Measurements from ENCODE around the gene RAPH1.
"Not testable (repeated sequence)": the region's sequence is repeated elsewhere in the genome, so short reads cannot be mapped to it uniquely, and the experiment has no call there.

RAPH1 gene

DNA sequence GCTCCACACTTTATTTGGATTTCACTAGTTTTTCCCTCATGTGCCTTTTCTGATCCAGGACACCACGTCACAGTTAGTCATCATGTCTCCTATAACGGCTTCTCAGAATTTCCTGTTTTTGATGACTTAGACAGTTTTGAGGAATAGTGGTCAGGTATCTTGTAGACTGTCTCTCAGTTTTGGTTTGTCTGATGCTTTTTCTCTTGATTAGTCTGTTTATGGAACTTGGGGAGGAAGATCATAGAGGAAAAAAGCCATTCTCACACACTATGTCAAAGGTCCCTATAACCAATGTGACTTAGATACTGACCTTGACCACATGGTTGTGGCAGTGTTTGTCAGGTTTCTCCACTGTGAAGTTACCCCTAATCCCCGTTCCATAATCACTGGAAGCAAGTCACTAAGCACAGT is 89.0 kb downstream of the RAPH1 start:
- no peak overlapping the region for H3K4me3 ChIP-seq (ENCODE audit: low read length)
- no peaks in the 10 kb centered on the region for H3K27me3 ChIP-seq (ENCODE audit: insufficient read depth, low read length)
- H3K9ac ChIP-seq (ENCODE audit: low read depth, low read length): no peak overlapping the region
- H3K4me1 ChIP-seq (ENCODE audit: insufficient read depth, low read length): no peaks in the 10 kb centered on the region
- no peaks in the 10 kb centered on the region for H3K9me3 ChIP-seq (ENCODE audit: insufficient read depth, low read depth, low read length)
- no peak overlapping the region for H3K27ac ChIP-seq (ENCODE audit: low read length)
- peaks cover 64% of the 10 kb centered on the region for H3K36me3 ChIP-seq (ENCODE audit: insufficient read depth, low read depth, low read length)

DNA sequence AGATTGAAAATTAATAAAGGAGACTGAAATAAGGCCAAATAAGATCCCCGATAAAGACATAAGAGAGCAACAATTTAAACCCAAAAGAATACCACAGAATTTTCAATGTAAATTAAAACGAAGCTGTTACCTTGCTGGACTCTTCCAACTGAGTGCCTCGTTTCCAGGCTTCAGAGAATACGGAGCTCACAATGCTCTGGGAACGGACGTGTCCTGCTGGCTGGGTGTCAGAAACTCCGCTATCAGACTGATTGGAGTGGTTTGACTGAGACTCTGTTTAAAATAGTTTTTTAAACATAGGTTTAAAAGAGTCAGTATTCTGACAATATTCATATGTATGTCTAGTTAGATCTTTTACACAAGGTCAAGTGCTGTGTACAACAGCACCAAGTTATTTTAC is 90.4 kb downstream of the RAPH1 start:
- Histone ChIP-seq H3K9me3 (ENCODE audit: insufficient read depth, low read depth, low read length) (no peaks in the 10 kb centered on the region), H3K4me3 (ENCODE audit: low read length) (no peak overlapping the region), H3K4me1 (ENCODE audit: insufficient read depth, low read length) (no peaks in the 10 kb centered on the region), H3K9ac (ENCODE audit: low read depth, low read length) (no peak overlapping the region), H3K27ac (ENCODE audit: low read length) (no peak overlapping the region), H3K36me3 (ENCODE audit: insufficient read depth, low read depth, low read length) (peaks cover 61% of the 10 kb centered on the region), H3K27me3 (ENCODE audit: insufficient read depth, low read length) (no peaks in the 10 kb centered on the region)

DNA sequence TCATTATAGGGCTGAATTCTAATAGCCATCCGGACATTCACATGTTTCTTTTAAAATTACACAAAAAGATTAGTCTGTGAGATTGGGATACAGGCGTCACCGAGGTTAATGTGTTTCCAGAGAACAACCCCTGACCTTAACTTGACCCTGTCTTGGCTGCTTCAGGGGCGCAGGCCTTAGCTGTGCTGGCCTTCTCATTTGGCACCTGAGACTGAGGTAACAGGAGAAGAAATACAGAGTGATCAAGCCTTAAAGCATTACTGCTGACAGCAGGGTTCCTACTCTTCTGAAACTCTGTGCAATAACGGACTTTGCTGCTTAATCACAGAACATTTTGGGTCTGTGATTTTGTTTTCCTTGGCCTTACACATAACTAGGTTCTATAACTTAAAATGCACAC is 92.6 kb downstream of the RAPH1 start:
- Histone ChIP-seq H3K9ac (ENCODE audit: low read depth, low read length) (no peak overlapping the region), H3K27ac (ENCODE audit: low read length) (no peak overlapping the region), H3K36me3 (ENCODE audit: insufficient read depth, low read depth, low read length) (peaks cover 59% of the 10 kb centered on the region), H3K4me3 (ENCODE audit: low read length) (no peak overlapping the region), H3K9me3 (ENCODE audit: insufficient read depth, low read depth, low read length) (no peaks in the 10 kb centered on the region), H3K27me3 (ENCODE audit: insufficient read depth, low read length) (no peaks in the 10 kb centered on the region), H3K4me1 (ENCODE audit: insufficient read depth, low read length) (no peaks in the 10 kb centered on the region)

DNA sequence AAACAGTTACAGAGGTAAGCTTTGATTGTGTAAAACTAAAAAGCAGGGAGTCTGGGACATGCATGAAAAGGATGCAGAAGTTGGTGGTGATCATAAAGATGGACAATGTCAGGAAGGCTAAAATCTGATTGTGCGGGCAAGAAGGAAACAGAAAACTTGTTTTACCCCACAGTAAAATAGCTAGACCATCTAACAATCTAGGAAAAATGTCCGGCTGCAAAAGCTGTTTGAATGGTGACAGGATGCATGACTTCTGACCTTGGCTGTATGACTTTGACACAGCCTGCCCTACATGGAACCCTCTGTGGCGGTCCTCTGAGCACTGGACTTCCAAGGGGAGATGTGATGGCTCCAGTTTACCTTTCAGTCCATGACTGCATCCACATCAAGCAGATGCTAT is 93.6 kb downstream of the RAPH1 start:
- H3K27me3 ChIP-seq (ENCODE audit: insufficient read depth, low read length): no peaks in the 10 kb centered on the region
- H3K27ac ChIP-seq (ENCODE audit: low read length): no peak overlapping the region
- no peaks in the 10 kb centered on the region for H3K9me3 ChIP-seq (ENCODE audit: insufficient read depth, low read depth, low read length)
- H3K4me3 ChIP-seq (ENCODE audit: low read length): no peak overlapping the region
- peaks cover 49% of the 10 kb centered on the region for H3K36me3 ChIP-seq (ENCODE audit: insufficient read depth, low read depth, low read length)
- H3K4me1 ChIP-seq (ENCODE audit: insufficient read depth, low read length): no peaks in the 10 kb centered on the region
- no peak overlapping the region for H3K9ac ChIP-seq (ENCODE audit: low read depth, low read length)

DNA sequence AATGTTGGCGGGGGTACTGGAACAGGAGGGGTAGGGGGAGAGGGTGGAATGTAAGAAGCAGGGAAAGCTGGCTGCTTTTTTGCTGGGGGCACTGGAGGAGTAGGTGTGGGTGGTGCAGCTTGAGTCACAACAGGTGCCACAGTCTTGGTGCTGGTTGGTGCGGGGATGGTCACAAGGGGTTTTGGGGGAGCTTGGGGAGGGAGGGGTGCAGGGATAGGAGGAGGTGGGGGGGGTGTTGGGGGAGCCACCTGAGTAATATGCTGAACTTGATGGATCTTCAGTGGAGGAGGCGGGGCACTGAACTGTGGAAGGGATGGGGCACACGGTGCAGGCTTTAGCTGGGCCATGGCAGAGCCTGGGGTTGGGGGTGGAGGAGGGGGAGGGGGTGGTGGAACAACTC is 94.4 kb downstream of the RAPH1 start:
- H3K9ac ChIP-seq (ENCODE audit: low read depth, low read length): no peak overlapping the region
- no peaks in the 10 kb centered on the region for H3K4me1 ChIP-seq (ENCODE audit: insufficient read depth, low read length)
- no peak overlapping the region for H3K27ac ChIP-seq (ENCODE audit: low read length)
- H3K9me3 ChIP-seq (ENCODE audit: insufficient read depth, low read depth, low read length): no peaks in the 10 kb centered on the region
- no peak overlapping the region for H3K4me3 ChIP-seq (ENCODE audit: low read length)
- peaks cover 41% of the 10 kb centered on the region for H3K36me3 ChIP-seq (ENCODE audit: insufficient read depth, low read depth, low read length)
- no peaks in the 10 kb centered on the region for H3K27me3 ChIP-seq (ENCODE audit: insufficient read depth, low read length)

DNA sequence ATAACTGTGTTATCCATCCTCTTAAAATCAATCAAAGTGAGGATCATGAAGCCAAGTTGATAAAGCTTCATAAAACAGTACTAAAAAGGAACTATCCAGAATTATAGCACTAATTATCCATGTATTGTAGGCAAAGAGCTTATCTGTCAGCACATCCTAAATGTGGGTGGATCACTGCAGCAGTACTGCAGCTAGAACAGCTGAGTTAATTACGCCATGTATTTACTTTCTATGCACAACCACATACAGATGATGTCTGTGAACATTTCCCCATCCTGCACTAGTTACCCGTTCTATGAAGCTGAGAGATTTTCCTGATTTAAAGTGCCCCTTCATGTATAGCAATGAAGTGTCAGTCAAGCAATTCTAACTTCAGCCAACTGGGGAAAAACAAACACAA is 96.6 kb downstream of the RAPH1 start:
- H3K9me3 ChIP-seq (ENCODE audit: insufficient read depth, low read depth, low read length): no peaks in the 10 kb centered on the region
- H3K4me3 ChIP-seq (ENCODE audit: low read length): no peak overlapping the region
- H3K36me3 ChIP-seq (ENCODE audit: insufficient read depth, low read depth, low read length): peaks cover 26% of the 10 kb centered on the region
- H3K4me1 ChIP-seq (ENCODE audit: insufficient read depth, low read length): no peaks in the 10 kb centered on the region
- H3K27ac ChIP-seq (ENCODE audit: low read length): no peak overlapping the region
- H3K9ac ChIP-seq (ENCODE audit: low read depth, low read length): no peak overlapping the region
- H3K27me3 ChIP-seq (ENCODE audit: insufficient read depth, low read length): no peaks in the 10 kb centered on the region

DNA sequence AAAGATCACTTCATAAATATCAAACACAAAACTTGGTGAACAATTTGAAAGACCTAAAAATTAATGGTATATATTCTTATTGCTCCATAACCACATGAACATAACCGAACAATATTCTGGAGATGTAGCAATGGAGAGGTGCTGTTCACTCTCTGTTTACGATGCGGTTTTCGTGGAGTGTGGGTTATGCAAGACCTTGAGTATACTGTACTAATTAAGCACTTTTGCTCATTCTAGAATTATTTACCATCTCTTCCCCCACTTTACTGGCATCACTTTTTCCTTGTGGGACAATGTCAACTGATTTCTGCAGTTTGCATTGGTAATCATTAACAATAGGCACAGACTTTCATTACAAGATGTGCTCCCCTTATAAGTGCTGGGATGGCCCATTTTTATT is 97.6 kb downstream of the RAPH1 start:
- H3K4me3 ChIP-seq (ENCODE audit: low read length): no peak overlapping the region
- no peaks in the 10 kb centered on the region for H3K9me3 ChIP-seq (ENCODE audit: insufficient read depth, low read depth, low read length)
- H3K27me3 ChIP-seq (ENCODE audit: insufficient read depth, low read length): no peaks in the 10 kb centered on the region
- H3K9ac ChIP-seq (ENCODE audit: low read depth, low read length): no peak overlapping the region
- H3K4me1 ChIP-seq (ENCODE audit: insufficient read depth, low read length): no peaks in the 10 kb centered on the region
- peaks cover 25% of the 10 kb centered on the region for H3K36me3 ChIP-seq (ENCODE audit: insufficient read depth, low read depth, low read length)
- H3K27ac ChIP-seq (ENCODE audit: low read length): no peak overlapping the region

DNA sequence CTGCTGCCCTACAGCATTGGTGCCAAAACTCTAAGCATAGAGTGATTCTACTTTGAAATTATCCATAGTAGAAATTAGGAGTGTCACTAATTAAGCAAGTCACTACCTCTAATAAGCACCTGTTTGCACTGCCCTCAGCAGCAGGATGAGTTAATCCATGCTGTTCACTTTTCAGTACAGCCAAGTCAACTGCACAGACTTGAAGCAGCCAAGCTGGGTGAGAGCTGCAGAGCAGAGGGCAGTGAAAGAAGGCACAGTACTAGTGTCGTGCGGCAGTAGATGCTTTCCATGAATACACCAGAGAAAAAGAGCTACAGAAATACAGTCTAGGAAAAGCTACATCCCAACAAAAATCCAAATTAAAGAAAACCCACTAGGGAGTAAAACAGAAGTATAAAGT is 98.6 kb downstream of the RAPH1 start:
- H3K27ac ChIP-seq (ENCODE audit: low read length): no peak overlapping the region
- no peak overlapping the region for H3K4me3 ChIP-seq (ENCODE audit: low read length)
- no peak overlapping the region for H3K9ac ChIP-seq (ENCODE audit: low read depth, low read length)
- no peaks in the 10 kb centered on the region for H3K4me1 ChIP-seq (ENCODE audit: insufficient read depth, low read length)
- no peaks in the 10 kb centered on the region for H3K9me3 ChIP-seq (ENCODE audit: insufficient read depth, low read depth, low read length)
- H3K27me3 ChIP-seq (ENCODE audit: insufficient read depth, low read length): no peaks in the 10 kb centered on the region
- H3K36me3 ChIP-seq (ENCODE audit: insufficient read depth, low read depth, low read length): peaks cover 17% of the 10 kb centered on the region

DNA sequence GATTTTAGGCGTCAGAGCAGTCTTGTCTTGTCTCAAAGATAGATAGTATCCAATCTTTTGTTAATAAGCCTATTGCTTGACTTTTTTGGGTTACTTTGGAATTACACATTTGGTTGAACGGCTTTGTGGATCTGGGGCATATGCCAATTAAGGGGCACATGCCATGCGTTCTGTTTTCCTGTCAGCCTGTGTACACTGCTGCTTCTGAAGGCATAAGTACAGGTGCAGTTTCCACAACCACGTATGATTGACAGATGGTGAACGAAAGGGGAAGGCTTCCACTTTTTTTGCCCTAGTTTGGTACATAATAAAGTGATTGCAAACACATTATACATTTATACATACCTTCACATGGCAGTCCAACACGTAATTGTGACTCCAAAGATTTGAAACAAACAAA is 102.3 kb downstream of the RAPH1 start:
- no peaks in the 10 kb centered on the region for H3K27me3 ChIP-seq (ENCODE audit: insufficient read depth, low read length)
- no peak overlapping the region for H3K27ac ChIP-seq (ENCODE audit: low read length)
- no peaks in the 10 kb centered on the region for H3K9me3 ChIP-seq (ENCODE audit: insufficient read depth, low read depth, low read length)
- no peak overlapping the region for H3K9ac ChIP-seq (ENCODE audit: low read depth, low read length)
- H3K4me1 ChIP-seq (ENCODE audit: insufficient read depth, low read length): no peaks in the 10 kb centered on the region
- H3K36me3 ChIP-seq (ENCODE audit: insufficient read depth, low read depth, low read length): peaks cover 31% of the 10 kb centered on the region
- H3K4me3 ChIP-seq (ENCODE audit: low read length): no peak overlapping the region

DNA sequence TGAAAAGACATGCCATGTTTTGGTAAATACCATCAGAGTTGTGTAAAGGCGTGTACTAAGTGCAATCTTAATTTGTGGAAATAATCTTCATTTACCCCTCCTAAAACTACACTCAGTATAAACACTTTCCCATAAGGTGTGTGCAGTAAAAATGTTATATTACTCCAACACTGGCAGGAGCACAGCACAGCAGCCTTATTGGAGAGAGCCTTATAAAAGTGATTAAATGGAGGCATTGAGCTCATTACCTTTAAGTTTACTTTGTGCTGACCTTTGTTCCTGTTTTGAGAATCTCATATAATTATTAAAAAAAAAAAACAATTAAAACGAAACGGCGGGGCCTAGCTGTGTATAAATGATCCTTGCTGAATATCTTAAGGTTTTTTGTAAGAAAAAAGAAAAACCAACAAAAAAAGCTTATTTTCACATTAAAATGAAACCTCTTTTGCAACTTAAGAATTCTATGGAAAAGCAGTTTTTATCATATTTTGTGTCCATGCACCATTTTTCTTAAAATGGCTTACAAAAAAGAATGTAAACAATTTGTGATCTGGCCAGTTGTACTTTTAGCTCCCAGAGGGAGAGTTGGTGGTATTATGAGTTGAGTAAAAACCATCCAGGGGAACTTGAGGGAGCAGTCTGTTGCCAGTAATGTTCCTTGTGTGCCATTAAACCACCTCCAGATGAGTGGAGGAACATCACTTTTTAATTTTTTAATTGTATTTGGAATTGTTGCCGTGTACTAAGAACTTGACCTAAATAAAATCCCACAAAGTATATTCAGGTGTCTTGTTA is 103.5 kb downstream of the RAPH1 start:
- Histone ChIP-seq H3K27me3 (ENCODE audit: insufficient read depth, low read length) (no peaks in the 10 kb centered on the region), H3K9ac (ENCODE audit: low read depth, low read length) (no peak overlapping the region), H3K36me3 (ENCODE audit: insufficient read depth, low read depth, low read length) (peaks cover 43% of the 10 kb centered on the region), H3K4me3 (ENCODE audit: low read length) (no peak overlapping the region), H3K4me1 (ENCODE audit: insufficient read depth, low read length) (no peaks in the 10 kb centered on the region), H3K27ac (ENCODE audit: low read length) (no peak overlapping the region), H3K9me3 (ENCODE audit: insufficient read depth, low read depth, low read length) (no peaks in the 10 kb centered on the region)

DNA sequence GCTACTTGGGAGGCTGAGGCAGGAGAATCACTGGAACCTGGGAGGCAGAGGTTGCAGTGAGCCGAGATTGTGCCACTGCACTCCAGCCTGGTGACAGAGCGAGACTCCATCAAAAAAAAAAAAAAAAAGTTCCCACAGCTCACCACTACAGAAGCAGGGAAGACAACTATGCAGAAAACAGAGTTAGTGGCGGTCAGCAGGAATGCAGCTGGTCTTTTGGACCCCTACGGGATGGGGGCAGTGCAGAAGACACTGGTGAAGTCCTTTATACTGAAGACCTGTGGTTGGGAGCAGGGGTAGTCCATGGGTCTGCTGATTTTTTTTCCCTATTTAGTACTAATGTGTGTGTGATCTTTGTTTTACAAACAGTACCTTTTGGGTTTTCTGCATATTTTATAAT is 105.5 kb downstream of the RAPH1 start:
- not testable (repeated sequence) for H3K9ac ChIP-seq (ENCODE audit: low read depth, low read length); H3K27me3 ChIP-seq (ENCODE audit: insufficient read depth, low read length); H3K9me3 ChIP-seq (ENCODE audit: insufficient read depth, low read depth, low read length); H3K27ac ChIP-seq (ENCODE audit: low read length); H3K4me3 ChIP-seq (ENCODE audit: low read length); H3K4me1 ChIP-seq (ENCODE audit: insufficient read depth, low read length)
- peaks cover 56% of the 10 kb centered on the region for H3K36me3 ChIP-seq (ENCODE audit: insufficient read depth, low read depth, low read length)

DNA sequence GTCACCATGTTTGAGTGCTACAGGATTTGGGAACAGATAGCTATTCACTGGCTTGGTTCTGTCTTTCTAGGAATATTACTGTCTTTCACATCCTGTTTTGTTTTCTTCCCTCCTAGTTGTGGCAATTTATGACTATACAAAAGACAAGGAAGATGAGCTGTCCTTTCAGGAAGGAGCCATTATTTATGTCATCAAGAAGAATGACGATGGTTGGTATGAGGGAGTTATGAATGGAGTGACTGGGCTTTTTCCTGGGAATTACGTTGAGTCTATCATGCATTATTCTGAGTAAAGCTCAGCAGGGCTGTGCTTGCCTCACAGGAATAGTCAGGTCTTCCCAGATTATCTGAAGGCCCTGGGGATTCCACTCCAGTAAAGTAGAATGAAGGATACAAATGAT is 108.0 kb downstream of the RAPH1 start:
- no peak overlapping the region for H3K27ac ChIP-seq (ENCODE audit: low read length)
- H3K36me3 ChIP-seq (ENCODE audit: insufficient read depth, low read depth, low read length): peaks cover 68% of the 10 kb centered on the region
- no peaks in the 10 kb centered on the region for H3K9me3 ChIP-seq (ENCODE audit: insufficient read depth, low read depth, low read length)
- no peak overlapping the region for H3K4me3 ChIP-seq (ENCODE audit: low read length)
- H3K9ac ChIP-seq (ENCODE audit: low read depth, low read length): no peak overlapping the region
- H3K4me1 ChIP-seq (ENCODE audit: insufficient read depth, low read length): no peaks in the 10 kb centered on the region
- no peaks in the 10 kb centered on the region for H3K27me3 ChIP-seq (ENCODE audit: insufficient read depth, low read length)

Measured in iPS-20b (cell line).